Esophagus muscularis mucosa (tissue), 4 donors: ENCODE results near the gene GRK3.
"Not testable (repeated sequence)": the region's sequence is repeated elsewhere in the genome, so short reads cannot be mapped to it uniquely, and the experiment has no call there.

Experiments
- CTCF ChIP-seq, 3 experiments: fragments of 200-600 bp in 2 of 3; fragments of 450-650 bp in 1 of 3; sonication (generic) in 2 of 3; IDR thresholded peaks; one replicate each; pipeline ENCODE4 v1.5.1; 2017 to 2019; ENCODE audit warnings: antibody characterized with exemption in 3 of 3, mild to moderate bottlenecking in 2 of 3, moderate library complexity in 1 of 3
- EP300 ChIP-seq: sonication (generic); formaldehyde crosslinking; IDR thresholded peaks from one replicate; pipeline ENCODE4 v1.6.1; 2017; ENCODE audit warnings: antibody characterized with exemption
- POLR2A ChIP-seq: fragments of 450-650 bp; IDR thresholded peaks from one replicate; pipeline ENCODE4 v1.6.1; 2017; ENCODE audit warnings: antibody characterized with exemption, moderate library complexity, mild to moderate bottlenecking, low read depth
- POLR2AphosphoS5 ChIP-seq, 2 donors: sonication (generic); formaldehyde crosslinking; IDR thresholded peaks; one replicate each; pipeline ENCODE4 v1.6.1; 2017; ENCODE audit warnings: antibody characterized with exemption in 2 of 2

DNA sequence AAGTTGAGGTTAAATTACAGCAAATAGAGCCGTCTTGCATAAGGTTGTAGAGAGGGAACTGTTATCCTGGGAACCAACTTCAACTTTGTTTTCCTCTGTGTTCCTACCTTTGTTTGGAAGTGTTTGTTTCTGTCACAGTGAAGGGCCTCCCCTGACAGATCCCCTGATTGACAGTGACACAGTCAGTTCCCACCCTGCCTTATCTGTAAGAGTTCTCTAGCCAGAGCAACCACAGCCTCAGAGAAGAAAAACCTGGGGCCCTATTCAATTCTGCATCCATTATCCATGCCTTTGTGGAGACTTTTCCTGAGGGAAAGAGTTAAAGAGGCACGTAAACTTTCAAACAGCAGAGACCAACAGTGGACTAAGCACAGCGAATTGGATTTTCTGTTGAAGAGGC, 48.7 kb downstream of the GRK3 start:
- not testable (repeated sequence) for TF ChIP-seq EP300; CTCF (IDR thresholded peaks at IDR 0.05); POLR2AphosphoS5 (IDR thresholded peaks at IDR 0.05); POLR2A
